ENCODE measurements around the gene MAPK10.

DNA sequence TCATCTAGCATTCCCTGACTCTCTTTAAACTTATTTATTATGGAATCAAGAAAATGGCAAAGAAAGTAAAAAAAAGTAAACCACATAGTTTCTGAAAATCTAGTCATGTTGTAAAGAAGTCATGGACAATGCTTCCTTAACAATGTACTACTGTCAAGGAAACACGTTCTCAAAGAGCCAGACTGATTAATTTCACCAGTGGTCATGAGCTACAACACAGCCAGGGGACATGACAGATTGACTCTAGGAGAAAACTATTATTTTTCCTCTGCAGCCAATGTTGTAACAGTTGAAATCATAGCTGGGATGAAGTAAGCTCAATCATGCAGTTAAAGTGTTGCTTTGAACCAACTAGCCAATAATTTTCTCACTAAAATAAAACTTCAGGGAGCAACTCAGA lies 109.2 kb downstream of the MAPK10 start:
- TF ChIP-seq EZH2 (IDR thresholded peaks at IDR 0.05; ENCODE audit: low read length, missing control alignments) (no peak), CTCF (conservative IDR thresholded peaks at IDR 0.05 in 1 of 2, IDR thresholded peaks at IDR 0.05 in 1 of 2; ENCODE audit: low read depth in 1 of 2, low read length in 2 of 2) (no peak)

Data from fibroblast of lung (primary cell).